Kidney (tissue), 14 donors: ENCODE results near the gene HNRNPA3. TPM values are rescaled to one million over a fixed set of nuclear protein-coding genes. Genes with fewer than 3 reads are reported as not detected.

Experiments used
- DNase-seq, 5 donors: peaks; one replicate each; pipeline ENCODE4 v3.0.0-alpha.2; 2013 to 2020
- FAIRE-seq: peaks from 2 replicates; lab custom pipeline; 2012; peaks lifted over from hg19 to GRCh38; lab: Jason Lieb, UNC
- H3K27ac ChIP-seq, 2 donors: one replicate each; pipeline ENCODE4 v1.7.0; 2013; ENCODE audit warnings: low read depth in 2 of 2, low read length in 2 of 2, inconsistent platforms in 1 of 2
- H3K27me3 ChIP-seq: one replicate; pipeline ENCODE4 v1.7.1; 2013; ENCODE audit warnings: low read length, inconsistent platforms; ENCODE audit not compliant: control insufficient read depth, insufficient read depth
- H3K36me3 ChIP-seq, 3 donors: one replicate each; pipeline versions ENCODE4 v1.7.0 to v1.7.1; 2013; ENCODE audit warnings: low read length in 3 of 3, control low read depth in 1 of 3, inconsistent platforms in 1 of 3; ENCODE audit not compliant: insufficient read depth in 3 of 3, control insufficient read depth in 2 of 3
- H3K4me1 ChIP-seq, 3 donors: one replicate each; pipeline versions ENCODE4 v1.7.0 to v1.7.1; 2013; ENCODE audit warnings: low read length in 3 of 3, inconsistent platforms in 1 of 3, low read depth in 1 of 3; ENCODE audit not compliant: control insufficient read depth in 2 of 3, insufficient read depth in 2 of 3
- H3K4me3 ChIP-seq, 3 donors: one replicate each; pipeline versions ENCODE4 v1.7.0 to v1.8.1; 2013; ENCODE audit warnings: low read length in 3 of 3, control low read depth in 1 of 3, inconsistent platforms in 1 of 3
- H3K9ac ChIP-seq, 3 donors: one replicate each; pipeline versions ENCODE4 v1.7.0 to v1.7.1; 2013; ENCODE audit warnings: low read length in 3 of 3, control low read depth in 1 of 3, inconsistent platforms in 1 of 3
- H3K9me3 ChIP-seq, 3 donors: one replicate each; pipeline versions ENCODE4 v1.7.0 to v1.7.1; 2013; ENCODE audit warnings: low read length in 3 of 3, control low read depth in 1 of 3, inconsistent platforms in 1 of 3; ENCODE audit not compliant: control insufficient read depth in 2 of 3, insufficient read depth in 1 of 3
- CTCF ChIP-seq: IDR thresholded peaks from 3 replicates; pipeline ENCODE4 v1.5.1; 2012; ENCODE audit warnings: mild to moderate bottlenecking, moderate library complexity, borderline replicate concordance; ENCODE audit not compliant: insufficient read depth; ENCODE audit errors: extremely low read depth
- intact Hi-C: fragments of 100-400 bp; cut with DNase I; formaldehyde crosslinking; loops from one replicate; pipeline ENCODE4 v1.11.1; 2022
- polyA plus RNA-seq: library from polyadenylated mRNA; stranded (reverse); fragments of 350-450 nt; fragmentation: Illumina TruSeq; extraction: RNeasy Lipid Tissue Mini Kit (QIAGEN cat#74804); gene quantifications from one replicate; pipeline ENCODE4 v1.2.3, GENCODE V29; 2014; ENCODE audit warnings: low read depth, low replicate concordance; ENCODE audit not compliant: insufficient read depth
- total RNA-seq: library from RNA; stranded (reverse); fragmentation: NEBNext Ultra II Directional; extraction: Animal tissue kit (Norgen Biotek cat#: 25700); gene quantifications from one replicate; pipeline ENCODE4 v1.2.1, GENCODE V29; 2021
- donor health status: control.
- donor health status: control.
- donor health status: control.
- donor health status: control.
- donor health status: control.
- donor health status: DM: yes; HTN: yes; CAD: no.
- donor health status: Normal renal cell carcinoma (clear cell type).

The HNRNPA3 gene
- total and polyA plus RNA-seq, 2 donors from 2014 or later = 156 to 173 TPM

- peaks cover 2 to 16% (median 8%) of the 10 kb centered on the region in 3 donors for H3K4me1 ChIP-seq
- DNase-seq (no peak), FAIRE-seq (no peak)
- no peaks in the 10 kb centered on the region for H3K9me3 ChIP-seq
- TF ChIP-seq CTCF = no peak
- peak overlapping the region; percentile 74 to 95 (median 91) for H3K4me3 ChIP-seq
- H3K27me3 ChIP-seq = no peaks in the 10 kb centered on the region
- peak overlapping the region; percentile 81 to 95 (median 87) for H3K9ac ChIP-seq
- intact Hi-C loops = no loop called here
- peak overlapping the region; percentile 99 for H3K27ac ChIP-seq
- H3K36me3 ChIP-seq = peaks cover 0 to 2% (median 0%) of the 10 kb centered on the region in 3 donors
Measured at GRCh38 chr2:177262958-177263450, 50.4 kb downstream of the HNRNPA3 start.

- H3K27ac ChIP-seq = peak overlapping the region; percentile 99
- DNase-seq (peak; percentile 97 to 99 (median 99)), FAIRE-seq (no peak)
- peak overlapping the region; percentile 74 to 95 (median 91) for H3K4me3 ChIP-seq
- no peaks in the 10 kb centered on the region for H3K27me3 ChIP-seq
- TF ChIP-seq CTCF = peak; percentile 89
- intact Hi-C loops = no loop called here
- no peaks in the 10 kb centered on the region for H3K36me3 ChIP-seq
- peaks cover 2 to 15% (median 8%) of the 10 kb centered on the region in 3 donors for H3K4me1 ChIP-seq
- H3K9ac ChIP-seq = peak overlapping the region; percentile 89 to 95 (median 94)
- no peaks in the 10 kb centered on the region for H3K9me3 ChIP-seq
Measured at GRCh38 chr2:177263451-177264208, 51.0 kb downstream of the HNRNPA3 start.

GRCh38 chr2:177264209-177264692, 51.7 kb downstream of the HNRNPA3 start:
- no peak for FAIRE-seq
- Histone ChIP-seq H3K27me3 (no peaks in the 10 kb centered on the region), H3K36me3 (no peaks in the 10 kb centered on the region), H3K27ac (peak overlapping the region; percentile 99), H3K9me3 (no peaks in the 10 kb centered on the region), H3K4me1 (peaks cover 2 to 13% (median 8%) of the 10 kb centered on the region in 3 donors), H3K9ac (peak overlapping the region in 2 of 3 donors; percentile 89 to 94), H3K4me3 (peak overlapping the region; percentile 22 to 74 (median 26))
- peak in 2 of 5 donors; percentile 66 to 69 for DNase-seq
- TF ChIP-seq CTCF = no peak
- intact Hi-C loops = no loop called here
